DMS79 (cell line): ENCODE data around the gene LYPD6B.

Experiments used
- DNase-seq: peaks from one replicate; lab custom pipeline; 2025; lab: John Stamatoyannopoulos, UW

The LYPD6B gene

DNA sequence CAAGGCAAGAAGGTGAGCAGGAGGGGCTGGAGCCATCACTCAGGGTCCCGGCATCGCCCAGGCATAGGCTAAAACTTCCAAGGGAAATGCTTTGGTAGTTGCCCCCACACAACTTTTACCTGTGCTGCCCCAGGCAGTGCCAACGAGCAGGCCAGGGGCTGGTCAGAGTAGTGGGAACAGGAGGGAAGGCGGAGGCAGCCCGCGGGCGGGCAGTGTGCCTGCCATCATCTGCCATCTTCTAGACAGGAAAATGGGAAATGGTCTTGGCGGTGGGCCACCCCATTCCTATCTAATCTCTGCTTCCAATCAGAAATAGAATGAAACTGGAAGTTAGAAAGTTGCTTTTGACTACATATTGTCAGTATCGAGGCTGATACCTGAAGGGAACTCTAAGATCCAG is 26.0 kb upstream of the LYPD6B start:
- DNase-seq = no peak

DNA sequence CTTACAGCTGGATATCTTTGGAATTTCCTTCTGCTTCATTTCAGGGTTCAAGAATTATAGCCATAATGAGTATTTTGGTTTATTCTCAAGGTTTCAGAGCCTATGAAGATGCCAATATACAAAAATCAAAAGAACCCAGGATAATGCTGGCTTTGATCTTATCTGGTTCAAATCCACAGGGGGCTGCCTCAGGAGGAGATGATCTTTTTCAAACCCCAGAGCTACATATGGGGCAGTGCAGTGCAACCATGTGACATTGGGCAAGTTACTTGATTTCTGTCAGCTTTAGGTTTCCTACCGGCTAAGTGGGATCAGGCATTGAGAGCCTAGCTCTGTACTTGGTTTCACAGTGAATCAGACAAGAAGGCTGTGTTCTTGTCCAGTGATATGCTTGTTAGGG is 23.0 kb upstream of the LYPD6B start:
- no peak for DNase-seq

DNA sequence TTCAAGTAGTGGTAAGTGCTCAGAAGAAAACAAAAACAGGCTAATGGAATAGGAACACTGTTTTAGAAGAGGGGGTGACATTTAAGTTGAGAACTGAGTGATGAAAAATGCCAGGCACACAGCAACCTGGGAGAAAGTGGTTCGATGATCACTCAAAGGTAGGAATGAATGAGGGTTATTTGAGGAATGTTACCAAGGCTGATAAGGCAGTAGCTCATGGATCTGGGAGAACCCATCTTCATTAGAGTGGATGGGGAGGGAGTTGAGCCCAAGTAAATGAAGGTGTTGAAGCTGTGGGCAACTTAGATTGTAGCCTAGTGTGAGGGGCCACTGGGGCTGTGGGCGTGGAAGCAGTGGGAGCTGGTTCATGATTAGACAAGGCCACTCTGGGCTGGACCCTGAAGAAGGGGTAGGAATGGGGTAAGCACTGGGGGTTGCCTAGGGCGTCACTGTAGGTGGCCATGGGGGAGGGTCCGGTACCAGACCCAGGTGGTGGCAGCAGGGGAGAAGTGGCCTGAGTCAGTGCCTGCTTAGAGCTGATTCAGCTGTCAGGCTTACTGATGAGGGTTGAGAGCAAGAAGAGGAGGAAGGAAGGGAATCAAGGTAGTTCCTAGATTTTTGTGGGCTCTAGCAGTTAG is 22.5 kb upstream of the LYPD6B start:
- DNase-seq = no peak

DNA sequence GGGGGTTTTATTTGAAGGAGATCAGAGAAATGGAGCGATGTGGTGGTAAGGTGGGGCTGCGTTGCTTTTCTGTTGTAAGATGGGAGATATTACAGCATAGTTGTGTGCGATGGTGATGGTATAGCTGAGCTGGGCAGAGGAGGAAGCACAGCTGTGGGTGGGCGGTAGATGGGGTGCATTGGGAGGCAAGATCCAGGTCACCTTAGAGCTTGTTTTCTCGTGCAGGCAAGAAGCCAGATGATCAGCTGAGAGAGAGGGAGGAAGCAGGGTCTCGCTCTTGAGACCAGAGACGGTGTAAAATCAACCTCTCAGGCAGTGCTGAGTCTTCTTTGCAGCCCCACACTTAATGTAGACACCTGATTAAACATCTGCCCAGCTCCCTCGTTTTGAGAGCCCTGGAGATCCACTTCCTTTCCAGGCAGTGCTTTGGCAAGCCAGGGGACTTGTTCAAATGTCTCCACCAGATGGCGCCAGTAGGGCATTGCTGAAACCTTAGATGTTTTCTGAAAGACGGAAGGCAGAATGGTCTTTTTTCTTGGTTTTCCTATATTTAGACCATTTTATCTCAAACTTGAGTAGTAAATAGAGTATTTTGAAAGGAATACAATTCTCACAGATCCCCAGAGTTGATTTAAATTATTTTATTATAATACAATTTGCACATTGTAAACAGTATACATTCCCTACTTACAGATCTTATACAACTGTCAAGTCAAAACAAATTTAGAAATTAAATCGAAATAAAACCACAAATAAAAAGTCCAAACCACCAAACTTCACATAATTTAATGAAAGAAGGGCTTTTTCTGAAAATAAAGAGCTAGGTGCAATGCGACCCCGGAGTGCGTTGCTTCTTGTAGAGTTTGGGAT is 21.1 kb upstream of the LYPD6B start:
- peak; percentile 55 for DNase-seq

DNA sequence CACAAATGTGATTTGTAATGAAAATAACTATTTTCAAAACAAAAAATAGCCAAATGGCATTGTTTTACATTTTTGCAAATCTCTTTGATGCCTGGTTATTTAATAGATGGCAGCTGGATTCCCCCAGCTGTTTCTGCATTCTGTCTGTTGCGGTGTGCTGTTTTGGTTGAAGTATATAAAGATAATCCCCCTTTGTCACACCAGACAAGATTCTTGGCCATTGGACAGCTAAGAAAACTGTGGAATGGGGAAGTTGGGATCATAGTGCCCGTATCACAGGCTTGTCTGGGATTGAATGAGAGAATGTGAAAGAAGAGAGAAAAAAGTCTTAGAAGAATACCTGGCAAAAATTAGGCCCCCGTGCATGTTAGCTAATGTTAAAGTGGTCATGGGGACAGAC is 19.5 kb upstream of the LYPD6B start:
- DNase-seq = no peak

DNA sequence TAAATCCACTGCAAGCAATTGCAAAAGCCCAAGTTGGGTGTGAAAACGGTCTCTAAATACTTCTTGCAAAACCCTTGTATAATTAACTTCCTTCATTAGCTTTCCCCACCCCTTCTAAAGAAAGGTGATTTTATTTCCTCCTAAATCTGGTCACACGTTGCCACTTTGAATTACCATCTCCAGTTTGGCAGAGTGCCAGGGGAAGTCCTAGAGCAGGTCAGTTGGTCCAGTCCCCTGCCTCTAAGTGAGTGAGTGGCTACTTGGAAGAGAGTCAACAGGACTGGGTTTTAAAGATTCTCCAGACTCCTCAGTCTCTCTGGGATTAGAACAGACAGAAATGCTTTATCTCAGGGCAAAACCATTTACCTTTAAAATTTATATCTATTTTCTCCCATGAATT is 18.7 kb upstream of the LYPD6B start:
- no peak for DNase-seq

DNA sequence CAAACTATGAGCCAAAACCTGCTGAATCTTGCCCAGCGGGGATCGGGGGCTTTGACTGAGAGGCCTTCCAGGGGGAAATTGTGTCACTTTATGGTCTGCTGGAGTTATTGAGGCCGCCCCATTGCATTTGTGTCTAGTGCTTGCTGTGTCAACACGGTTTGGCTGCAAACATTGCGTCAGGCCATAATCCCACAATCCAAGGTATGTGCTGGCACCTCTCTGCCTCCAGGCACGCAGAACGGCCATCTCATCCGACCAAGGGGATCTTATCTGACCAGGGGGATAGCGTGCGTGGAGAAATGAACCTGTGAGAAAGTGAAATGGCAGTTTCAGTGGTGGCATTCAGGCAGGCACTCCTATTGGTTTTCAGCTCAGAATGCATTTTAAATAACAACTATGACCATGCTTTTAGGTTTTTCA is 18.1 kb upstream of the LYPD6B start:
- DNase-seq = no peak

DNA sequence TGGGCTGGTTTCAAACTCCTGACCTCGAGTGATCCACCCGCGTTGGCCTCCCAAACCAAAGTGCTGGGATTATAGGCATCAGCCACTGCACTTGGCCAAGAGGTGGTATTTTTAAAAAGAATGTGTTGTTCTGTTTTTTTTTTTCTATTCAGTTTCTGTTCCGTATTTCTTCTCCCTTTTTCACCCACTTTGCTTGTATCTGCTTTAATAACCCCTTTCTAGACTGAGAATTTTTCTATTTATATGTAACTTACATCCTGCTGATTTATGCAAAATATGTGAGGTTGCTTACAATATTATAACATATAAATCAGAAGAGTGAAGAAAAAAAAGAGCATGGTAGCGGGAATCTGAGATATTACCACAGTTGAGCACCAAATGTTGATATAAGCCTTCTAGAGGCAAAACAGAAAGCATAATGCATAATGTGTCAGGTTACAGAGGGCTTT is 17.2 kb upstream of the LYPD6B start:
- DNase-seq = no peak

DNA sequence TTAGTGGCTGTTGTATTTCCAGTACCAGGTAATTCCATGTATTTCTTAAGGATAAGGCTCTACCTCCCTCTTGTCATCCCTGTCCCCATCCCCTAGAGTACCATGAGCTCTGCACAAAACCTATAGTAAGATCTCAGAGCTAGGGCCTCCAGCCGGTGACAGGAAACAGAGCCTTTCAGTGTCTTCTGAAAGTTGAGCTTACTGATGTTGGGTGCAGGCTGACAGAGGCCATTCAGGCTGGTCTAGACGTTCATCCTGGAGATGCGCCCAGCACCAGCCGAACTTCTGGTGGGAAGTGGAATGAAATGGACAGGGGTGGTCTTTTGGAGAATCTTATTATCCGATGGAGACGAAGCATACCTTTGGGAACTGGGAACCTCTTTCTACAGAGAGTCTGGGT is 16.7 kb upstream of the LYPD6B start:
- DNase-seq = no peak

DNA sequence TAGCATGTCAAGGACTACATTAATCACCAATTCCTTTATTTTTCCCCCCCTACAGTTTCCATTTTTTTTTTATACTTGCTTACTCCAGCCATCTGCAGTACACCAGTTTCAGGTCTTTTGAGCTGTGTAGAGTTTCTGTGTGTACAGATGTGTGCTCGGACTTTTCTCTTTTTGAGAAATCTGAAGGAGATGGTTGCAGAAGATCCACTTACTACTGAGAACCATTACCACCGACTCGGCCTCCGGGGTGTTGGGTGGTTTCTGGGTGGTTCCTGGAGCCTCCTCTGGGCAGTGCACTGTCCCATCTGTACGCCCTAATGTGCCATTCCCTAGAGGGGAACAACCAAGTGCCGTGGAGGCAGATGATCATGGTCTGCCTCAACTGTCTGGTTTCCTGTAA is 15.4 kb upstream of the LYPD6B start:
- no peak for DNase-seq

DNA sequence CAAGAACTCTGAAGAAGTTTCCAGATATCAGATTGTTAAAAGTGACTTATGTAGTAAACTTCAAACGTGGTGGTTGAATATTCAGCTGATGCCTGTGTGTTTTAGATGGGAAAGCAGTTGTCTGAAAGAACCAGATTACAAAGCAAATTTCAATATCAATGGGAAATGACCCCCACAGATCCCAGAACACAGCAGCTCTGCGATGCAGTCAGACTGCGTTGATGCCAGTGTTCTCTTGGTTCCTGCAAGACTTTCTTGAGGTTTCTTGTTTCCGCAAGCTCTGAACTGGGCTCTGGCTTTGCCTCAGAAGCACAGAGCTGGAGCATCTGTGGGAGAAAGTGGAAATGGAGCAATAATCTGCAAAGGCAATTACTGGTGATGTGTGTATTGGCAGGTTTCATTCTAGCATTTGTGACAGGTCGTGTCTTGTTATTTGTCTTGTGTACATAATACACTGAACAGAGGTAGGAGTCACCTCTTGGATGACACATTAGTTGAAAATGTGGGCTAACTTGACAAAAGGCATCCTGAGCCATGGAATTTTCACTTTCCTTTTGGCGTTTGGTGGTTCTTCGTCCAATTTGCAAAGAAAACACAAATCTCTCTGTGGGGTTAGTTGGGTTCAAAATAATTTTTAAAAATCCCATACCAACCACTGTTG is 10.8 kb upstream of the LYPD6B start:
- no peak for DNase-seq

DNA sequence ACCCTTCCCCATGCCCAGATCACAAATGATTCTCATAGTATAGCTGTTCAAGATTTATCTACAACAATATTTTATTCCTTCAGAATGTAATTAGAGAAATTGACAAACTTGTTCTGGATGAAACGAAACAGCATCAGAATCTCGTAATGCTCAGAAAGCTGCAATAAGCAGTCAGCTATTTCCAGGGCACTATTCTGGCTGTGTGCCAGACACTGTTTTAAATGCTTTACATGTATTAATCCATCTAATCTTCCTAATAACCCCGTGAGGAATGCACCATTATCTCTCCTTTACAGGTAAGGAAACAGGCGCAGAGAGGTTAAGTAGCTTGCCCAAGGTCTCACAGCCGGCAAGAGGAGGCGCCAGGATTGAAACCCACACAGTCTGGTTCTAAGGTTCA is 10.1 kb upstream of the LYPD6B start:
- DNase-seq = no peak

DNA sequence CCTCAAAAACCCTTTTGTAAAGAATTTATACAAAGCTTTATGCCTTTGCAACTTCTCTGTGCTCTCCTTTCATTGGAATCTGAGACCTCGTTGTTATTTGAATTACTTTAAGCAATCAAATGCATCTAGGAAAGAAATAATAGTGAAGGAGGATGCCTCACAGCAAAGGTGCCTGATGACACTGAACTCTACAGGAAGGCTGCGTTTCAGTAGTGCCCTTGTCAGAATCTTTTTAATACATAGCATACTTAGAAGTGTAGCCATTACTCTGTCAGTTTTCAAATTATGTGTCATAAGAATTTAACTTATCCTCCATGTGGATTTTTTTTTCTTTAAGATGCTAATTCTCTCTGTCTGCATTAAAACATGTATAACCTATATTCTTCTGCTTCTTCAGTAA is 9.6 kb upstream of the LYPD6B start:
- no peak for DNase-seq

DNA sequence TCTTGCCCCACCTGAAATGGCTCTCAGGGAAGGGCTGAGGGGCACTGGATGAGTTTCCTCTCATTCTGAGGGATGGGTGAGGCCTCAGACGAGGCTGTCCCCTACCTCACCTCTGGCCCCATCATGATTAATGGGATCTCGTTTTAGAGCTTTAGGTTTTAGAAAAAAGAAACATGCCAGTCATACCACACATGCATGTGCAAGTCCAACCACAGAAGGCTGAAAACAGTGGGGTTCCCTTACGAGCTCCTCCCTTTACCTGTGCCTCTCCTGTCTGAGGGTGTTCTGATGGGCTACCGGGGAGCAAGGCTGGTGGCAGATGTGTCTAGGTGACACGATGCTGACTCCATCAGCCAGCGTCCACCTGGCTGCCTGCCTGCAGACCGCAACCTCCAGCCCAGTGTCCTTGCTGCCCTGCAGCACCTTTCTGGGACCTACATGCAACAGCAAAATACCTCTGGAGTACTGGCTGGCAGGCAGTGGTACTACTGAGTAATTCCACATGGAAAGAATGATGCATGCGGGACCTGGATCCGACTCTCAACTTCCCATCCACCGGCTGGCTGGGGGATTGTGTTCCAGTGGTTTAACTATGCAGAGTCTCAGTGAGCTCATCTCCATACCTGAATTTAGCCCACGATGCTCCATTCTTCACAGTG is 9.1 kb upstream of the LYPD6B start:
- no peak for DNase-seq

DNA sequence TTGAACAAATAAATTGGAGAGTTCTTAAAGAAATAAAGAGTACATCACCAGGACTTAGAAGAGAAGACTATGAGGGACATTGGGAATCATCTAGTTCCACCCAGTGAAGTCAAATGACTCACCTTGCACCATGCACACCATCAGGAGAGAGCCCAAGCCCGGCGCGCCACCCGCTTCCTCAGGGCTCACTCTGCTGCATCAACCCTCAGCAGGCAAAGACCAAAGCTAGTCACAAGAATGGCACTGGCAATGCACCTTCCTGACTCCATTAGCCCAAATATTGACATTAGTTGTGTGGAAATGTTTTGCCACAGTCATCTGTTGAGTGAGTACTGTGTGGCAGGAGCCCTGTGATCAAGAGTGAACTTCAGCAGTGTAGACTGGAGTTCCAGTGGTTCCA is 7.1 kb upstream of the LYPD6B start:
- DNase-seq = no peak

DNA sequence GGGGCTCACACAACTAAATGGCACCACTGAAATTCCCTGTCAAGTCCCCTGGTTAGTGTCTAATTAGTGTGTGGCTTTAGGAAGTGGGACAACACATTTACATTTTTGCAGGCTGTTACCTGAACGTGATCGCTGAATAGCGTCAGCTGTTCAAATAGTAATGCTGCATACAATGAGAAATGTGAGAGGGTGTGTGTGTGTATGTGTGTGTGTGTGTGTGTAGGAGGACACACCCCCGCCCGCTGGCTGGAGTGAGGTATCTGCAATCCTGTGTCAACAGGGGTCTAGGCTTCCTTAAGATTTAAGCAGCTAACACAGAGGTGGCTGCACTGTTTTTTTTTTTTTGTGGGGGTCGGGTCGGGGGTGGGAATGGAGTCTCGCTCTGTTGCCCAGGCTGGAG is 4.8 kb upstream of the LYPD6B start:
- DNase-seq = no peak

DNA sequence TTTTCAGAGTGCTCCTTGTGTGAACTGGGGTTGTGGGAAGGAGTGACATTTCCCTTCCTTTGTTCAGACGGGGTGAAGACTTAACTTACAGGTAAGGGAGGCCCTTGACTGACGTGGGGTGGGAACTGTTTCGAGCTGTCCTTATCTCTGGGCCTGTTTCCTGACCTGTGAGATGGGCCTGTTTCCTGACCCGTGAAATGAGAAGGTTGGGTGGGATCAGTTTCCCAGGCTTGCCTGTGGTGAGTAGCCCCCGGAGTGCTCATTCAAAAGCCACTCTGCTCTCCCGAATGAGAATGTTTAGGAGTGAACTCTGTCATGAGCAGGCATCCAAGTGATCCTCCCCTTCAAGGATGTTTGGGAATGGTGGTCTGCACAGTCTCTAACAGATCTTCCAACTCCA is 4.1 kb upstream of the LYPD6B start:
- DNase-seq = no peak

DNA sequence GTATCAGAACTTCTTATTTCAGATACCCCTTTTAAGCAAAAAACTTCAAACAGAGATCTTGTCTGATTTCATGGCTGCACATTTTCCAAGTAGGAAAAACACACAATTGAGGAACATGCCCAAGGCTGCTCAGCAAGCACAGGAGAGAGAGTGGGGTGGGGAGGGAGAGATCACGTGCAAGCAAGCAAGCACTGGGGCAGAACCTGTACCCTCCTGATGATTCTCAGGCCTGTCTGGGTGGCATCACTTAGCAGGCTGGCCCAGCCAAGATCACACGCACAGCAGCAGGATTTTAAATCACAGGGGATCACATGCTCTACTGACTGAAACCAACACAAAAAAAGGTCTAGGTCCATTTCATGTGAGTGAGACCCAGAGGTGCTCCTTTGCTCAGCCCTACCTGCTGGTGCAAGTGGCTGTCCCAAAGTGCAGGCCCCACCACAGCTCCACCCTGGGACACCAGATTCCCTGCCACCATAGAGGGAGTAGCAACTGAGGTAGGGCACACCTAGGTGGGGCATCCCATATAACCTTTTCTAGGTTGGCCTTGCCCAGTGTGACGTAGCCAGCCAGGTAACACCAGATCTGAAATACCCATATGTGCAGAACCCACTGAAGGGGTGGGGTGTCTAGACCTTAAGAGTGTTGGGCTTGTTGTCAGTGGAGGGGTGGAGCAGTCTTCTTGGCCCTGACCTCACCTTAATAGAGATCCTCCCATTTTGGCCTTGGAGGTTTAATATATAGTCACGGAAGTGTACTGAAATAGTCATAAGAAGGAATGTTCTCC is 1.8 kb upstream of the LYPD6B start:
- no peak for DNase-seq

DNA sequence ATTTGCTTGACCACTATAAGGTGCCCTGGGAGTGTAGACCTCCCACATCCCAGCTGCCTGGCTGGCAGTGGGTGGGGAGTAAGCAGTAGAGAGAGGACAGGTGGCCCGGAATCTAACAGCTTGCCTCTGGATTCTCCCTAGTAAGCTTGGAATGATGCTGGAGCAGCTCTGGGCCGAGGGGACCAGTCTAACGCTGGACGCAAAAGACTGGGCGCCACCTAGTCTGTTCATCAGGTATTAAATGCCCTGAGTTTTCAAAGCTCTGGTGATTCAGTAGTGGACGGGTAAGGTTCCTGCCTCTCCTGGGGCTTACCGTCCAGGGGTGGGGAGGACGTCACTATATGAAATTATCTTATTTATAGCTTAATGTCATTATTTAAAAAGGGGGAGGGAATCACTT is 648 bp upstream of the LYPD6B start:
- no peak for DNase-seq

DNA sequence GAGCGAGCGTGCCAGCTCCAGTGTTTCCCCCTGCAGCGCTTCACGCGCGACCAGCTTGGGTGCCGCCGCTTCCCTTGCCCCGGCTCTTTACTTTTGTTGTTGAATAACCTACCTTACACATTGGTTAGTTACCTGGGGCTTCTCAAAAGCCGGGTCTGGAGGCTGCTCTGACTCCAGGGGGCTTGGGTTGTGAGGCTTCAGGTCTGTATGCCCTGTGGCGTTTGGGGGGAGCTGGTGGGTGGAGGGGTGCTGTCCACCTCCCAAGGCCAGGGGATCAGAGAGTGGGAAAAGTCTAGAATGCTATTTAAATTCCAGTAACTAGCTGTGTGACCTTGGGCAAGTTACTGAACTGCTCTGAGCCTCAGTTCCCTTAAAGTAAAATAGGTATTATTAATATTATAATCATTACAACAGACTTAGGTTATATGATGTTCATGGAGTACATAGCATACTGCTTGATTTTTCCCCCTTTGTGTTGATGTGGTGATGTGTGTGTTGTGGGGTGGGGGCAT is 770 bp downstream of the LYPD6B start:
- no peak for DNase-seq

DNA sequence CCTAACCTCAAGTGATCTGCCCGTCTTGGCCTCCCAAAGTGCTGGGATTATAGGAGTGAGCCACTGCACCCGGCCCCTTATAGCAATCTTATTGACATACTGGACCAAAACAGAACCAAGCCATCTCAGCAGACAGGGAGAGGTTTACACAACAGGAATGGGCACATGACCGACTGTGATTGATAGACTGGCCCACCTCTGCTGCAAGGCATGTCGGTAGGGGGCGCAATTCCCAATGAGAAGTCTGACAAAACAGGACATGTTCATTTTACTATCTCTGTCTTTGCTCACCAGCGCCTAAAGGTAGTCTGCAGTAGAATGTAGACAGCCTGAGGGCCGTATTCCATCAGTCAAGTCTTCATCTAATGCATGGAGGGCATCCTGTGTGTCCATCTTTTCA is 2.0 kb downstream of the LYPD6B start:
- no peak for DNase-seq

DNA sequence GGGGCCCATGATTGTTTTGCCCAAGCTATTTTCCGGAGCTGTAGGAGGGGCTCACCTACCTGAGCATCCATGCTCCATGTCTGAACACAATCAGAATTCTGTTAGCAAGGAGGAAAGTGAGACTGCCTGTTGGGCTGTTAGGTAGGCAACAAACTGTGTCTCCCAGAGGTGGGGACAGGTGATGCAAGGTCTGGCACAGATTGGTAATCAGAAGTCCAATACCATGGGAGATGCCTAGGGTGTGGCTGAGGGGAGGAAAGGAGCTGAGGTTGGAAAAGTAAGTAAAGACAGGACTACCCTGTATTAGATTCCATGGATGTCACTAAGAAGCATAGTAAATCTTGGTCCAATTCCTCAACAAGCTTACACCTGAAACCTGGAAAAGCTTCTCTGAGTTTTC is 3.0 kb downstream of the LYPD6B start:
- DNase-seq = no peak
